ENCODE measurements around the gene TMPRSS12. TPM values are rescaled to one million over a fixed set of nuclear protein-coding genes. Genes with fewer than 3 reads are reported as not detected.
"Not testable (repeated sequence)": the region's sequence is repeated elsewhere in the genome, so short reads cannot be mapped to it uniquely, and the experiment has no call there.

The TMPRSS12 gene
- not detected for total RNA-seq

GRCh38 chr12:50842637-50843493 is at the start of gene TMPRSS12:
TSS of gene TMPRSS12 (plus strand) at chr12:50842926. CDS start at chr12:50842965, 39 bp downstream.
- no peak for DNase-seq
- peak within 1 kb of the TSS in 2 of 4 donors; percentile 4 to 27 for H3K4me3 ChIP-seq
- no peak within 1 kb of the TSS for H3K27ac ChIP-seq
- no peaks in the 10 kb centered on the region for H3K27me3 ChIP-seq
- peaks cover 0 to 6% (median 0%) of the 10 kb centered on the region in 4 donors for H3K9me3 ChIP-seq
- H3K4me1 ChIP-seq, result no peaks in the 10 kb centered on the region
- TF ChIP-seq POLR2A (IDR thresholded peaks at IDR 0.05) (no peak), CTCF (IDR thresholded peaks at IDR 0.05) (no peak)
- no peaks in the 10 kb centered on the region for H3K36me3 ChIP-seq

- no peak for TF ChIP-seq CTCF (IDR thresholded peaks at IDR 0.05)
- TF ChIP-seq POLR2A (IDR thresholded peaks at IDR 0.05), result no peak
Observed at GRCh38 chr12:50799908-50800307, 42.8 kb upstream of the TMPRSS12 start.

GRCh38 chr12:50803230-50803875 is 39.4 kb upstream of the TMPRSS12 start:
- Histone ChIP-seq H3K4me1 (no peaks in the 10 kb centered on the region), H3K27ac (no peak overlapping the region), H3K27me3 (no peaks in the 10 kb centered on the region), H3K36me3 (peaks cover 0 to 21% (median 5%) of the 10 kb centered on the region in 3 donors), H3K4me3 (no peak overlapping the region), H3K9me3 (peaks cover 0 to 11% (median 0%) of the 10 kb centered on the region in 4 donors)
- DNase-seq, result no peak
- no peak for TF ChIP-seq CTCF (IDR thresholded peaks at IDR 0.05)
- no peak for TF ChIP-seq POLR2A (IDR thresholded peaks at IDR 0.05)

More at GRCh38 chr12:50799908-50800307, 42.8 kb upstream of the TMPRSS12 start:
- no peak for DNase-seq
- Histone ChIP-seq H3K4me3 (no peak overlapping the region), H3K4me1 (no peaks in the 10 kb centered on the region), H3K36me3 (peaks cover 0 to 48% (median 5%) of the 10 kb centered on the region in 3 donors), H3K27ac (no peak overlapping the region), H3K27me3 (no peaks in the 10 kb centered on the region), H3K9me3 (peaks cover 0 to 11% (median 0%) of the 10 kb centered on the region in 4 donors)

GRCh38 chr12:50806176-50806575 is 36.5 kb upstream of the TMPRSS12 start:
- no peaks in the 10 kb centered on the region for H3K9me3 ChIP-seq
- TF ChIP-seq CTCF (IDR thresholded peaks at IDR 0.05) (no peak), POLR2A (IDR thresholded peaks at IDR 0.05) (no peak)
- H3K27ac ChIP-seq, result no peak overlapping the region
- no peak for DNase-seq
- no peak overlapping the region for H3K4me3 ChIP-seq
- peaks cover 0 to 23% (median 0%) of the 10 kb centered on the region in 3 donors for H3K36me3 ChIP-seq
- no peaks in the 10 kb centered on the region for H3K4me1 ChIP-seq
- no peaks in the 10 kb centered on the region for H3K27me3 ChIP-seq

- H3K9me3 ChIP-seq, H3K27me3 ChIP-seq, H3K4me1 ChIP-seq, H3K4me3 ChIP-seq, DNase-seq, H3K27ac ChIP-seq: not testable (repeated sequence)
- H3K36me3 ChIP-seq, result peaks cover 0 to 43% (median 0%) of the 10 kb centered on the region in 3 donors
Observed at GRCh38 chr12:50809131-50809530, 33.6 kb upstream of the TMPRSS12 start.

GRCh38 chr12:50814921-50815320 is 27.8 kb upstream of the TMPRSS12 start:
- not testable (repeated sequence) for H3K27ac ChIP-seq, H3K27me3 ChIP-seq, H3K4me1 ChIP-seq, DNase-seq, H3K4me3 ChIP-seq, H3K9me3 ChIP-seq
- peaks cover 0 to 84% (median 0%) of the 10 kb centered on the region in 3 donors for H3K36me3 ChIP-seq
